NOMO-1 treated with dmso at 0.1 percent for 144 hours (cell line): ENCODE measurements around the gene STKLD1.
"Not testable (repeated sequence)": the region's sequence is repeated elsewhere in the genome, so short reads cannot be mapped to it uniquely, and the experiment has no call there.

Experiments
- DNase-seq: peaks from one replicate; lab custom pipeline; 2025; ENCODE audit not compliant: unreplicated experiment; lab: John Stamatoyannopoulos, UW

Gene STKLD1

GRCh38 chr9:133382507-133383141, 6.5 kb downstream of the STKLD1 start:
- DNase-seq: no peak

GRCh38 chr9:133383438-133383837, 7.3 kb downstream of the STKLD1 start:
- DNase-seq: no peak

GRCh38 chr9:133384736-133385321, 8.7 kb downstream of the STKLD1 start:
- DNase-seq: no peak

- DNase-seq: no peak
These were observed 9.3 kb downstream of the STKLD1 start for GRCh38 chr9:133385452-133385851.

GRCh38 chr9:133386338-133386737, 10.2 kb downstream of the STKLD1 start:
- no peak for DNase-seq

GRCh38 chr9:133387680-133388079, 11.5 kb downstream of the STKLD1 start:
- no peak for DNase-seq

GRCh38 chr9:133389025-133389557, 12.9 kb downstream of the STKLD1 start:
- no peak for DNase-seq

- no peak for DNase-seq
These were observed 13.4 kb downstream of the STKLD1 start for GRCh38 chr9:133389562-133389961.

- no peak for DNase-seq
These were observed 14.5 kb downstream of the STKLD1 start for GRCh38 chr9:133390713-133391112.

GRCh38 chr9:133391449-133391848, 15.3 kb downstream of the STKLD1 start:
- DNase-seq: not testable (repeated sequence)

GRCh38 chr9:133392308-133392707, 16.1 kb downstream of the STKLD1 start:
- not testable (repeated sequence) for DNase-seq

GRCh38 chr9:133393399-133393798, 17.2 kb downstream of the STKLD1 start:
- DNase-seq: no peak

- no peak for DNase-seq
These were observed 18.6 kb downstream of the STKLD1 start for GRCh38 chr9:133394687-133395271.

GRCh38 chr9:133396952-133397351, 20.8 kb downstream of the STKLD1 start:
- DNase-seq: no peak

- DNase-seq: no peak
These were observed 21.2 kb downstream of the STKLD1 start for GRCh38 chr9:133397370-133397769.

GRCh38 chr9:133397895-133398294, 21.7 kb downstream of the STKLD1 start:
- no peak for DNase-seq

GRCh38 chr9:133400292-133400691, 24.1 kb downstream of the STKLD1 start:
- DNase-seq: no peak

- DNase-seq: no peak
These were observed 25.4 kb downstream of the STKLD1 start for GRCh38 chr9:133401588-133401987.

GRCh38 chr9:133402689-133403088, 26.5 kb downstream of the STKLD1 start:
- no peak for DNase-seq

GRCh38 chr9:133403766-133404453, 27.7 kb downstream of the STKLD1 start:
- DNase-seq: no peak

GRCh38 chr9:133404454-133405002, 28.4 kb downstream of the STKLD1 start:
- DNase-seq: no peak
